H9 (cell line): ENCODE results near the gene VPS26A. TPM values are rescaled to one million over a fixed set of nuclear protein-coding genes. Genes with fewer than 3 reads are reported as not detected.

Experiments used
- DNase-seq: peaks from one replicate; pipeline ENCODE4 v3.0.0-alpha.2; 2017
- H2AFZ ChIP-seq: one replicate; pipeline ENCODE4 v1.6.1; 2013; ENCODE audit warnings: mild to moderate bottlenecking, low read length, control low read depth, moderate library complexity
- H2AK5ac ChIP-seq: 2 replicates; pipeline ENCODE4 v1.6.1; 2013; ENCODE audit warnings: low read length, control low read depth, mixed read lengths; ENCODE audit not compliant: insufficient read length
- H2BK120ac ChIP-seq: one replicate; pipeline ENCODE4 v1.6.1; 2013; ENCODE audit warnings: low read depth, mild to moderate bottlenecking, low read length, control low read depth, inconsistent platforms; ENCODE audit not compliant: poor library complexity, severe bottlenecking
- H2BK12ac ChIP-seq: 2 replicates; pipeline ENCODE4 v1.6.1; 2013; ENCODE audit warnings: low read length, control low read depth, mixed read lengths, low read depth; ENCODE audit not compliant: insufficient read length
- H2BK15ac ChIP-seq: 2 replicates; pipeline ENCODE4 v1.6.1; 2013; ENCODE audit warnings: low read depth, low read length, control low read depth
- H2BK20ac ChIP-seq: one replicate; pipeline ENCODE4 v1.6.1; 2013; ENCODE audit warnings: low read depth, mild to moderate bottlenecking, low read length, control low read depth, inconsistent platforms; ENCODE audit not compliant: poor library complexity, severe bottlenecking
- H2BK5ac ChIP-seq: 2 replicates; pipeline ENCODE4 v1.6.1; 2013; ENCODE audit warnings: low read length, control low read depth, mixed read lengths; ENCODE audit not compliant: insufficient read length
- H3K14ac ChIP-seq: 2 replicates; pipeline ENCODE4 v1.6.1; 2013; ENCODE audit warnings: low read length, control low read depth; ENCODE audit not compliant: insufficient read depth
- H3K18ac ChIP-seq: 2 replicates; pipeline ENCODE4 v1.6.1; 2013; ENCODE audit warnings: low read depth, mild to moderate bottlenecking, mixed read lengths, low read length, control low read depth; ENCODE audit not compliant: insufficient read length
- H3K23ac ChIP-seq: 2 replicates; pipeline ENCODE4 v1.6.1; 2013; ENCODE audit warnings: low read length, control low read depth, mixed read lengths, low read depth; ENCODE audit not compliant: insufficient read length
- H3K23me2 ChIP-seq: 2 replicates; pipeline ENCODE4 v1.6.1; 2013; ENCODE audit warnings: low read depth, mild to moderate bottlenecking, mixed read lengths, low read length, control low read depth; ENCODE audit not compliant: insufficient read length, poor library complexity, severe bottlenecking
- H3K27ac ChIP-seq: 2 replicates; pipeline ENCODE4 v1.5.1; 2013; ENCODE audit warnings: low read length, control low read depth, mixed read lengths, low read depth; ENCODE audit not compliant: insufficient read length
- H3K27me3 ChIP-seq: 2 replicates; pipeline ENCODE4 v1.6.1; 2013; ENCODE audit warnings: low read length, control low read depth, inconsistent platforms; ENCODE audit not compliant: insufficient read depth
- H3K4ac ChIP-seq: 2 replicates; pipeline ENCODE4 v1.6.1; 2013; ENCODE audit warnings: low read depth, mild to moderate bottlenecking, control low read depth, inconsistent platforms, low read length, moderate library complexity
- H3K4me1 ChIP-seq: 2 replicates; pipeline ENCODE4 v1.6.1; 2013; ENCODE audit warnings: low read length, control low read depth, inconsistent platforms; ENCODE audit not compliant: insufficient read depth
- H3K4me2 ChIP-seq: 2 replicates; pipeline ENCODE4 v1.6.1; 2013; ENCODE audit warnings: low read length, control low read depth, mixed read lengths; ENCODE audit not compliant: insufficient read length, insufficient read depth
- H3K56ac ChIP-seq: 2 replicates; pipeline ENCODE4 v1.6.1; 2013; ENCODE audit warnings: low read depth, mild to moderate bottlenecking, mixed read lengths, low read length, control low read depth; ENCODE audit not compliant: insufficient read length
- H3K79me1 ChIP-seq: 2 replicates; pipeline ENCODE4 v1.6.1; 2013; ENCODE audit warnings: low read depth, mild to moderate bottlenecking, moderate library complexity, low read length, control low read depth, inconsistent platforms; ENCODE audit not compliant: insufficient read depth, poor library complexity, severe bottlenecking
- H3K79me2 ChIP-seq: 2 replicates; pipeline ENCODE4 v1.6.1; 2013; ENCODE audit warnings: low read length, control low read depth, inconsistent platforms; ENCODE audit not compliant: insufficient read depth
- H3K9ac ChIP-seq: 2 replicates; pipeline ENCODE4 v1.6.1; 2013; ENCODE audit warnings: low read length, control low read depth, mixed read lengths; ENCODE audit not compliant: insufficient read length; ENCODE audit errors: extremely low read depth
- H3K9me3 ChIP-seq: one replicate; pipeline ENCODE4 v1.6.1; 2013; ENCODE audit warnings: low read depth, low read length, inconsistent platforms; ENCODE audit not compliant: control insufficient read depth
- H3T11ph ChIP-seq: one replicate; pipeline ENCODE4 v1.6.1; 2013; ENCODE audit warnings: mild to moderate bottlenecking, low read length, control low read depth, inconsistent platforms
- H4K20me1 ChIP-seq: one replicate; pipeline ENCODE4 v1.6.1; 2013; ENCODE audit not compliant: control insufficient read depth, insufficient read length, insufficient read depth
- H4K5ac ChIP-seq: 2 replicates; pipeline ENCODE4 v1.6.1; 2013; ENCODE audit warnings: low read depth, mild to moderate bottlenecking, mixed read lengths, low read length, control low read depth; ENCODE audit not compliant: insufficient read length
- H4K8ac ChIP-seq: replicated peaks from 2 replicates; pipeline ENCODE4 v1.6.1; 2013; ENCODE audit warnings: low read length, control low read depth, mixed read lengths, low read depth; ENCODE audit not compliant: insufficient read length
- H4K91ac ChIP-seq: 2 replicates; pipeline ENCODE4 v1.6.1; 2013; ENCODE audit warnings: low read depth, mild to moderate bottlenecking, moderate library complexity, mixed read lengths, low read length, control low read depth; ENCODE audit not compliant: insufficient read length
- H3K27ac Mint-ChIP-seq, 3 experiments: 2 replicates in 2 of 3; 3 replicates in 1 of 3; pipeline ENCODE4 v1.8.0; 2020 to 2021; ENCODE audit warnings: mixed read lengths in 3 of 3, mild to moderate bottlenecking in 1 of 3, moderate library complexity in 1 of 3
- H3K27me3 Mint-ChIP-seq: 2 replicates; pipeline ENCODE4 v1.8.0; 2021; ENCODE audit warnings: low read depth, mild to moderate bottlenecking, moderate library complexity, mixed read lengths
- H3K36me3 Mint-ChIP-seq, 3 experiments: 2 replicates in 2 of 3; 3 replicates in 1 of 3; pipeline ENCODE4 v1.8.0; 2020 to 2021; ENCODE audit warnings: low read depth in 3 of 3, mixed read lengths in 3 of 3; ENCODE audit not compliant: insufficient read depth in 1 of 3
- H3K4me1 Mint-ChIP-seq, 2 experiments: 2 replicates each; pipeline ENCODE4 v1.8.0; 2020; ENCODE audit warnings: mixed read lengths in 2 of 2
- H3K4me3 Mint-ChIP-seq, 2 experiments: 2 replicates in 1 of 2; 3 replicates in 1 of 2; pipeline ENCODE4 v1.8.0; 2020 to 2021; ENCODE audit warnings: mild to moderate bottlenecking in 2 of 2, mixed read lengths in 2 of 2, moderate library complexity in 1 of 2
- H3K9me3 Mint-ChIP-seq, 2 experiments: 2 replicates in 1 of 2; 3 replicates in 1 of 2; pipeline ENCODE4 v1.8.0; 2020; ENCODE audit warnings: mild to moderate bottlenecking in 2 of 2, mixed read lengths in 2 of 2, moderate library complexity in 1 of 2
- CTCF ChIP-seq: fragments of 200-600 bp; sonication (generic); conservative IDR thresholded peaks from 3 replicates; pipeline ENCODE4 v1.8.0; 2021; ENCODE audit warnings: antibody characterized with exemption, mild to moderate bottlenecking
- WGBS: extraction: QIAGEN DNeasy Blood & Tissue Kit; methylation state at CpG from one replicate; pipeline ENCODE4 v1.1.7; 2013; ENCODE audit warnings: missing lambda C conversion rate, low lambda C conversion rate, mixed read lengths; ENCODE audit not compliant: insufficient read length; ENCODE audit errors: extremely low coverage; 5-methylcytosine and 5-hydroxymethylcytosine counted together
- total RNA-seq: library from RNA; stranded (reverse); gene quantifications from 2 replicates; pipeline ENCODE4 v1.2.1, GENCODE V29; 2021

The VPS26A gene
- total RNA-seq, 1 experiment from 2014 or later = 41.8 TPM

DNA sequence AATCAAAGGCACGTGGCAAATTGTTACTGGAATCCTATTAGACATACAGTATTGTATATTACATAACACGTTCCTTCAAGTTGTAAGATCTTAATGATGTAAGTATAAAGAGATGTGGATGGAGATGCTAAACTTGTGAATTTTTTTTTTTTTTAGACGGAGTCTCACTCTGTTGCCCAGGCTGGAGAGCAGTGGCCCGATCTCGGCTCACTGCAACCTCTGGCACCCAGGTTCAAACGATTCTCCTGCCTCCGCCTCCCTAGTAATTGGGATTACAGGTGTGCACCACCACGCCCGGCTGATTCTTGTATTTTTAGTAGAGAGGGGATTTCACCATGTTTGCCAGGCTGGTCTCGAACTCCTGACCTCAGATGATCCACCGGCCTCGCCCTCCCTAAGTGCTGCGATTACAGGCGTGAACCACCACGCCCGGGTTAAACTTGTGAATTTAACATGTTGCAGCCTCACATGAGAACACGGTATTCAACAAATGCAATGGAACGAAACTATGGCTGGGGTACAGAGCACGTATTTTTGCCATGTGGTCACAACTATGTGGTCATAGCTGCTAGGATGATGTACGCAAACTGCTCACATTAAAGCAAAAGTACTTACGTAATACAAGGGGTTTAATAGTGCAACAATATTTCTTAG is 55.2 kb downstream of the VPS26A start:
- Histone ChIP-seq H2BK15ac (no peak overlapping the region), H3K9me3 (no peaks in the 10 kb centered on the region), H3K9ac (peak overlapping the region; percentile 68), H3K79me1 (peaks cover 8% of the 10 kb centered on the region), H2AFZ (no peak overlapping the region), H3K4ac (no peak overlapping the region), H2BK120ac (no peak overlapping the region), H3K79me2 (peaks cover 23% of the 10 kb centered on the region; the same call in 1 of the 2 replicates), H2BK20ac (no peak overlapping the region), H3K27me3 (no peaks in the 10 kb centered on the region), H3K27ac (no peak overlapping the region), H4K8ac (no peak overlapping the region), H3T11ph (no peak overlapping the region), H3K56ac (no peak overlapping the region), H3K14ac (no peak overlapping the region; the same call in 1 of the 2 replicates), H2BK12ac (no peak overlapping the region), H2BK5ac (no peak overlapping the region), H3K23me2 (peaks cover 5% of the 10 kb centered on the region), H4K91ac (no peak overlapping the region), H3K4me1 (no peaks in the 10 kb centered on the region), H3K18ac (peak overlapping the region; percentile 6), H3K23ac (no peak overlapping the region), H4K5ac (peak overlapping the region; percentile 79), H4K20me1 (no peaks in the 10 kb centered on the region), H3K4me2 (peak overlapping the region; percentile 97), H2AK5ac (no peak overlapping the region)
- Mint-ChIP-seq H3K4me3 (peak overlapping the region; percentile 96 to 97), H3K27me3 (no peaks in the 10 kb centered on the region), H3K27ac (peak overlapping the region; percentile 100; a peak in 4 of 7 replicates), H3K9me3 (no peaks in the 10 kb centered on the region; a peak in 1 of 5 replicates), H3K36me3 (peaks cover 0 to 9% (median 8%) of the 10 kb centered on the region in 3 experiments; a peak in 4 of 7 replicates), H3K4me1 (peaks cover 8 to 13% of the 10 kb centered on the region in 2 experiments)
- no peak for DNase-seq
- TF ChIP-seq CTCF = no peak
- no CpG with 5 or more reads among the region's 21 CpGs for WGBS
